HG02763 (cell line): ENCODE results near the gene AUNIP.

Source experiments
- ATAC-seq: cut with Tn5 transposase; IDR thresholded peaks from one replicate; pipeline ENCODE4 v1.9.1; 2021; ENCODE audit warnings: mild to moderate bottlenecking, moderate library complexity; ENCODE audit not compliant: unreplicated experiment

The AUNIP gene

GRCh38 chr1:25811384-25812082 lies 47.7 kb downstream of the AUNIP start:
- no peak for ATAC-seq

DNA sequence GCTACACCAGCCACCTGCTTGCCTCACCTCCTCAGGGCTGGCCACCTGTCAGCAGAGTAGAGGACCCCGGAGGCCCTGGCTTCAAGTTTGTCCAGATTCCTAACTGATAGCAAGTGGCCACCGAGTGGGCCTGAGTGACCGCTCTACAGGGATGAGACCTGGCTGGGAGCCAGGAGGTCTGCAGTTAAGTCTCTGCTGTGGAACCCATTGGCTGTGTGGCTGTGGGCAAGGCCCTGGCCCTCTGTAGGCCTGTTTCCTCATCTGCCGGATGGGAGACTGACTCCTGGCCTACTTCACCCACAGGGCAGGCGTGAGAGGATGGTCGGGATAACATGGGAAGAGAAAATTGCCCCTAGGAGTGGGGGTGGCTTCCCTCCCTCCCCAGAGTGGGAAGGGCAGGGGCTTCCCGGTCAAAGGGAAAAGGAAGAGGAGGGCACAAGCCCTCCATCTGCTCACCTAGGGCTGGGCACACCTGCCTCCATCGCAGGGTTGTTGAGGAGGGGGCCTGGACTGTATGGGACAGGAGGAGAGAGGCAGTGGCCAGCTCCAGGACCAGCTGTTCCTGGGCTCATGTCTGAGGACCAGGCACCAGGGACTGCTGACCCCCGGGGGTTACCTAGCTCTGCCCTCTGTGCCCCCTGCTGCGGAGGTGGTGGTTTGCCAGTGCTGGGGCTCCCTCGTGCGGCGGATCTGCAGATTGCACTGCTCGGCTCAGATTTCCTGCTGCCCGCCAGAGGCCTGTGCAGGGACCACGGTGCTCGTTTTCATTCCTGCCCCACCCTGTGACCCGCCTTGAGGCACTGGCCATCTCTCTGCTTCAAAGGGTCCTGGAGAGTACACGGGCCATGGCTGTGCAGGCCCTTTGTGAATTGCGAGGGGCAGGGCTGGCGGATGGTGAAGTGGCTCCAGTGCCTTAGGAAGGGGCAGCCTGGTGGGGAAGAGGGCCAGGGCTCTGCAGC lies 48.6 kb downstream of the AUNIP start:
- ATAC-seq, result no peak

GRCh38 chr1:25809929-25810328 lies 49.3 kb downstream of the AUNIP start:
- ATAC-seq, result no peak

DNA sequence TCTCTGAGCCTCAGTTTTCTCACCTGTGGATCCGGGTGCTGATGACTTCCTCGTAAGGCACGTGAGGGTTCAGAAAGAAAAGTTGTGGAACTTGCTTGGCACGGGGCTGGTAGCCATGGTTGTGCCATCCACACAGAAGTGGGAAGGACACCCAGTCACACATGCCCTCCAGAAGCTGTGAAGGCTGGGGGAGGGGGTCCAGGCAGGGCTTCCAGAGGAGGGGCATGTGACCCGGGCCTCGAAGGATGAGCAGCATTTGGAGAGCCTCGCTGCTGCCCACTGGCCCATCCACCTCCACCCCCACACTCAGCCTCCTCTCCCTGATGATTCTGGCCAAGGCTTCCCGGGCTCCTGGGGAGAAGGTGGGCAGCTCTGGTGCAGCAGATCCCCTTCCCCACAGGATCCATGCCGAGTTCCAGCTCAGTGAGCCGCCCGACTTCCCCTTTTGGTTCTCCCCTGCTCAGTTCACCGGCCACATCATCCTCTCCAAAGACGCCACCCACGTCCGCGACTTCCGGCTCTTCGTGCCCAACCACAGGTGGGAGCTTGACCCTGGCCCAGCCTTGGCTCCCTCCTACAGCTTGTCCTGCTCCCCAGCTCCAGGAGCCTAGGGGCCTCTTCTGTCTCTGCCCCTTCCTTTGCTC lies 49.9 kb downstream of the AUNIP start:
- ATAC-seq, result no peak

DNA sequence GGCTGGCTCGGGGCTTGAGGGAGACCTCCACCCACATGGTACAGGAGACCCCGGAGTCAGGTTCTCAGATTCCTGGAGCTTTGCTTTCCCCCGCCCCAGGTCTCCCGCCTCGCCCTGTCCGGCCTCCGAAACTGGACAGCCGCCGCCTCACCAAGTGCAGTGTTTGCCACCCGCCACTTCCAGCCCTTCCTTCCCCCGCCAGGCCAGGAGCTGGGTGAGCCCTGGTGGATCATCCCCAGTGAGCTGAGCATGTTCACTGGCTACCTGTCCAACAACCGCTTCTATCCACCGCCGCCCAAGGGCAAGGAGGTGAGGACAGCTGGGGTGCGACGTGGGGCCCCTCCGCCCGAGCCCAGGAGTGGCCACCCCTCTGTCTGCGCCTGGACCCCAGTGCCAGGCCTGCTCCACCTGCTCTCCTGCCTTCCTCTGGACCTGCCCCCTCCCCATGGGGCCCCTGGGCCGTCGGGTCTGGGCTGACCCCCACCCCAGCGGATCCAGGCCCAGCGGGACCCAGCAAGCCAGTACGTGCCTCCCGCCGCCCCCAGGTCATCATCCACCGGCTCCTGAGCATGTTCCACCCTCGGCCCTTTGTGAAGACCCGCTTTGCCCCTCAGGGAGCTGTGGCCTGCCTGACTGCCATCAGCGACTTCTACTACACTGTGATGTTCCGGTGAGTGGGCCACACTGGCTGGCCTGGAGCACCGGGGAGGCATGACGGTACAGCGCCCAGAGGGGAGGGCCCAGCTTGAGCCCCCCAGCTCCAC lies 50.6 kb downstream of the AUNIP start:
- ATAC-seq, result no peak

GRCh38 chr1:25807480-25808390 lies 51.5 kb downstream of the AUNIP start:
- ATAC-seq, result no peak

GRCh38 chr1:25806418-25806817 lies 52.8 kb downstream of the AUNIP start:
- no peak for ATAC-seq

DNA sequence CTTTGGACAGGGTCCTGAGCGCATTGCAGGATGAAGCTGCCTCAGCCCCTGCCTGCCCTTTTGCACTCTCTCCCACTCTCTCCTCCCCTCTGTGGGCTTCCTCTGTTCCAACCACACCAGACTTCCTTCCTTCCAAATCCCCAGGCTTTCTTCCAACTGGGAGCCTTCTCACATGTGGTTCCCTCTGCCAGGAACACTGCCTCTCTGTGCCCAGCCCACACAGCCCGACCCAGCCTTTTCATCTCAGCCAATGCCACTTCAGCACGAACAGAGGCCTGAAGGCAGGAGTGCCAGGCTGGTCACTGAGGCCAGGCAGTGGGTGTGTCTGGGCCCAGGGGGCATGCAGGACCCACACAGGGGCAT lies 53.4 kb downstream of the AUNIP start:
- no peak for ATAC-seq

DNA sequence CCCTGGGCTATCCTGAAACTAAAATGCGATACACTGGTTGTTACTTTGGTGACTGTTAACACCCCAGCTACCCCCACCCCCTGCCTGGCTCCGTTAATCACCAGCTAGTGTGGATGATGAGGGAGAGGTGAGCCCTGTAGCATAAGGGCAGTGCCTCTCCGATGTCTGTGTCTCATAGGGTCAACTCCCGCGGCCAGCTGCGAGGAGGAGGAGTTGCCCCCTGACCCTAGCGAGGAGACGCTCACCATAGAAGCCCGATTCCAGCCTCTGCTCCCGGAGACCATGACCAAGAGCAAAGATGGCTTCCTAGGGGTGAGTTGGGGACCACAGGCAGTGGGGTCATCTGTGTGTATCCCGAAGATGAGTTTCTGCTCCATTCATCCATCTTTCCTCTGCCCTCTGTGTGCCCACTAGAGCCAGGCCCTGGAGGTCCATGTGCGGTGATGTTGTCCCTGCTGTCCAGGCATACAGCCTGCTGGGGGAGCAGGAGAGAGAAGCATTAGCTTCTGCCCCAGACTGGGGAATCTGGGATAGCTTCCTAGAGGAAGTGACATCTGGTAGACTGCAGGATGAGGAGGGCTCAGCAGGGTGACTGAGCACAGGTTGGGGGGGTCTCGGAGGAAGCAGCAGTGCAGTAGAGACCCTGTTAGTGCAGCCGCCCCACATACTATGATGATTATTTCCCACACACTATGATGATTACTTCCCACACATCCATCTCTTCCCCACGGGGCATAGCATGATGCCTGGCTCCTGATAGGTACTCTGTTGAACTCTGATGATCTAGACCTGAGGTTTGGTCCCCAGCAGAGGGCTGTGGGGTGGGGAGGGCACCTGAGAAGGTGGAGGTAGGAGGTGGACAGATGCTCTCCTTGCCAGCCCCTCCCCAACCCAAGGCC lies 54.0 kb downstream of the AUNIP start:
- no peak for ATAC-seq

DNA sequence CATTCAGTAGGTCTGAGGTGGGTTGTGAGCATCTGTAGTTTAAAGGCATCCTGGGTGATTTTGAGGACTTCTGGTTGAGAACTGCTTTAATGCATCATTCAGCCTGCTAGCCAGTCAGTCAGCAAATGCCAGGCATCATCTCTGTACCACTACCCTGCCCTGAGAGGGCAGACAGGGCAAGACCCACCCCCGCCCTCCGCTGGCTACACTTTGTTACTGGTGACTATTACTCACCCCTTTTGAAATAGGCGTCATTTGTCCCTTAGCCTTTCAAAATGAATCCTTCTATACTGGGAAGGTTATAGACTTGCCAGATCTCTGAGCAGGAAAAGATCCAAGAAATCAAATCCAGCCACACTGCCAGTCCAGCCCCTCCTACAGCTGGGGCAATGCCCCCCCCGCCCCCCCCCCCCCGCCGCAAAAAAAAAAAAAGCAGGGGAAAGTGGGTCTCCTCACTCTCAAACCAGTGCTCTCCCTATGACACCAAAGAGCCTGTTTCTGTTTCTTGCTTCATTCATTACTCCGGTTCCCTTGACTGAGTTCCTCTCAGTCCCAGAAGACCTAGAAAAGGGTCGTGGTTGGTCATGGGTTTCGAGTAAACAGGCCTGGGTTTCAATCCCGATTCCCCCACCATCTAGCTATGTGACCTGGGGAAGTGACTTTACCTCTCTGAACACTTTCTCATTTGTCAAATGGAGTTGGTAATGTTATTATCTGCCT lies 54.9 kb downstream of the AUNIP start:
- peak; percentile 31 for ATAC-seq

- ATAC-seq, result no peak
Measured at GRCh38 chr1:25803368-25803767, 55.9 kb downstream of the AUNIP start.

DNA sequence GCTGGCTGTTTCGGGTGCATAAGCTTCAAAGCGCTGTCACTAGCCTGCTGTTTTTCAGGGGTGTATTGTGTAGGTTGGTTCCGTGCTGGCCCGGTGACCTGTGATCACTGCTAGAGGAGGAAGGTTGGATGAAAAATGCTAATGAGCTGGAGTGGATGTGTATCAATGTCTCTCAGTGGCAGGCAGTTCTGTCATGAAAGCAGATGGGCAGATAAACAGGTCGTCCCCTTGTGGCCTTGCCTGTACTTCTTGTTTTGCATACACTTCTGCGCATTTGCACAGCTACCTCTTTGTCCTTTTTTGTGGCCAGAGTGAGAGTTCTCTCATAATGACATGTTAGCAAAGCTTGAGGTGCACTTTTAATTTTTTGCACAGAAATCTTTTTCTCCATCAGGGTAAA lies 56.3 kb downstream of the AUNIP start:
- ATAC-seq, result no peak

DNA sequence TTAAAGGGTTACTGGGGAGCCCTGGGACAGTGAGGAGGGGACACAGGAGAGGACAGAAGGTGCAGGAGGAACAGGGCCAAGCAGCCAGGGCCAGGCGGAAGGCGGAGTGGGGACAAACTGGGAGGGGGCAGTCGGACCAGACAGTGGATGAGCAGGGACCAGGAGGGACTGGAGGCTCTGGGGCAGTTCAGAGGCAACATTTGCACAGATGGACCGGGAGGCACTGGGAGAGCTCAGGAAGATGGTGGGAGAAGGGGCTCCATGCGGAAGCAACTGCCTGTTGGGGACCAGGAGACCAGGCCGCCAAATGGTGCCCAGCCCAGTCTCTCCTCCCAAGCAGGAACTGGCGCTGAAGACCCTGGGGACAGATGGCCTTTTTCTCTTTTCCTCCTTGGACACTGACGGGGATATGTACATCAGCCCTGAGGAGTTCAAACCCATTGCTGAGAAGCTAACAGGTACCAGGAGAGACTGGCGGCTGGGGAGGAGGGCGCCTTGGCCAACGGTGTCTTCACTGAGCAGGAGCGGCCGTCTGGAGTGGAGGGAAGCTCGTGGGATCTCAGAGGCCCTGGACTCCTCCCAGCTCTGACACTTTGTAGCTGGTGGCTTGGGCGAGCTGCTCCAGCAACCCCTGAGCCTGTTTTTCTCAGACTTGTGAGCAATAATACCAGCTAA lies 58.4 kb downstream of the AUNIP start:
- ATAC-seq, result no peak

DNA sequence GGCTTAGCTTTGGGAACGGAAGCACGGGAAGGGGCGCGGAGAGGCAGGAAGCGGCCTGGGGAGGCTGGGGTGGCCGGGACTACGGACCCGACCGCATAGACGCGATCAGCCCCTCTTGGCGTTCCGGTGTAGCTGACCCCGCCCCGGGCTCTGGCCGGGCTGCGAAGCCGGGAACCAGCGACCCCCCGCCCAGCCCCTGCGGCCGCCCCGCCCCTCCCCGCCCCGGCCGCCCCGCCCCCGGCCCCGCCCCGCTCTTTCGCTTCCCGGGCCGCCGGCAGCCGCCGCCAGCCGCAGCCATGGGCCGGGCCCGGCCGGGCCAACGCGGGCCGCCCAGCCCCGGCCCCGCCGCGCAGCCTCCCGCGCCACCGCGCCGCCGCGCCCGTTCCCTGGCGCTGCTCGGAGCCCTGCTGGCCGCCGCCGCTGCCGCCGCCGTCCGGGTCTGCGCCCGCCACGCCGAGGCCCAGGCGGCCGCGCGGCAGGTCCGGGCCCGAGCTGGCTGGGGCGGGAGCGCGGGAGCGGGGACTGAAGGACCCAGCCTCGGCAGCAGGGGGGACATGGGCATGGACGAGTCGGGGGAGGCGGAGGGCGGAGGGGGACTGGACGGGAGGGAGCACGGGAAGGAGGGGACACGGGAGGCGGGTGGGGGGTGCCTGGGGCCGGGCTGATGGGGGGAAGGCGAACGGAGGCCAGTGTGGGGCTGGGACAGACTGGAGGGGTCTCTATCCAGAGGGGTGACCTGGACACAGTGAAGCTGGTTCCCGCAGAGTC lies 59.1 kb downstream of the AUNIP start, which contains the start of gene SELENON:
TSS of gene SELENON (plus strand) at position 259 of the 768 bp plus-strand sequence. CDS start at position 297, 38 bp downstream.
- no peak for ATAC-seq

DNA sequence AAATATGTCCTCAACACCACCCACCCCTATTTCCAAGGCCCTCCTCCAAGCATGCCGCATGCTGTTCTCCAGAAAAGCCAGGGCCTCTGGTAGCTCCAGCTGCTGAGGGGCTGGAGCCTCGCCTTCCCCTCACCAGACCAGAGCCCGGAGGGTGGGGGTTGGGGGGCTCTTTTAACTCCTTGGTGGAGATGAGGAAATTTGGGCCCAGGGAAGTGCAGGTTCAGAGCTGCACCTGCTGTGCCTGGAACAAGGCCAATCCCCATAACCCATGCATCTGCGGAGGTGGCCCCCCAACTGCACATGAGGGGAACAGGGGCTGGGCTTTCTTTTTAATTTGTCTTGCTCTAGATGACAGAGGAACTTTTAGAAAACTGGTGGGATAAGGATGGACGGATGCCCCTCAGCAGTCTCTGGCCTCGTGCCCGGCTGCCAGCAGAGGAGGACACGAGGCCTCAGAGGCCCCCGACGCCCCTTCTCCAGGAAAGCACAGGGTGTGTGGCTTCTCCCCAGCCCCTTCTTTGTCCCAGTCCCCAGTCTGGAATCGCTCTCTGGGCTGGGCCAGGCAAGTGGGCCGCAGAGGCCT lies 59.8 kb downstream of the AUNIP start:
- ATAC-seq, result no peak

GRCh38 chr1:25798666-25799351 lies 60.4 kb downstream of the AUNIP start:
- ATAC-seq, result no peak
